Transverse colon (tissue), 3 donors: ENCODE data around the gene CDC45.

ENCODE experiments used
- EP300 ChIP-seq: sonication (generic); formaldehyde crosslinking; IDR thresholded peaks from one replicate; pipeline ENCODE4 v1.6.1; 2017; ENCODE audit warnings: antibody characterized with exemption, low read depth
- POLR2A ChIP-seq: fragments of 450-650 bp; IDR thresholded peaks from one replicate; pipeline ENCODE4 v1.6.1; 2016; ENCODE audit warnings: antibody characterized with exemption, mild to moderate bottlenecking, moderate library complexity
- TF ChIP-seq, protein P1 (sequence below), 5 experiments: fragments of 200-600 bp in 3 of 5; fragments of 450-650 bp in 2 of 5; sonication (generic) in 3 of 5; IDR thresholded peaks; 1 replicate in 2 of 5; 2 replicates in 3 of 5; pipeline ENCODE4 v1.5.1; 2016 to 2017; ENCODE audit warnings: antibody characterized with exemption in 5 of 5, inconsistent platforms in 3 of 5, mild to moderate bottlenecking in 2 of 5, moderate library complexity in 1 of 5

DNA sequence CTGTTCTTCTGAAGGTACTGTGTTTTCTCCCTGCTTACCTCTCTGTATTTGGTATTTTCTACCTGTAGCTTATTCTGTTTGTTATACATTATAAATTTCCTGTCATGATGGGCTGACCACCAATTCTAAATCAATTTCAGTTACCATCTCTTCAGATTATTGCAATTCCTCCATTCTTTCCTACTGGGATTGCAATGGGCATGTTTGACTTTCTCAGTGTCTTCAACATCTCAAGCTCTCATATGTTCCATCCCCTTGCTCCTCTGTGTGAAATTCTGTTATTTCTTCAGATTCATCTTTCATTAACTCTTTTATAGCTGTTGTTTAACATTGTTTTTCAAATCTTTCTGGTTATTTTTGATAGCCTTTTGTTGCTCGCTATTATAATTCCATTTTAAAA, 16.7 kb upstream of the CDC45 start:
- TF ChIP-seq POLR2A (no peak), EP300 (no peak)
- TF ChIP-seq, protein P1, sequence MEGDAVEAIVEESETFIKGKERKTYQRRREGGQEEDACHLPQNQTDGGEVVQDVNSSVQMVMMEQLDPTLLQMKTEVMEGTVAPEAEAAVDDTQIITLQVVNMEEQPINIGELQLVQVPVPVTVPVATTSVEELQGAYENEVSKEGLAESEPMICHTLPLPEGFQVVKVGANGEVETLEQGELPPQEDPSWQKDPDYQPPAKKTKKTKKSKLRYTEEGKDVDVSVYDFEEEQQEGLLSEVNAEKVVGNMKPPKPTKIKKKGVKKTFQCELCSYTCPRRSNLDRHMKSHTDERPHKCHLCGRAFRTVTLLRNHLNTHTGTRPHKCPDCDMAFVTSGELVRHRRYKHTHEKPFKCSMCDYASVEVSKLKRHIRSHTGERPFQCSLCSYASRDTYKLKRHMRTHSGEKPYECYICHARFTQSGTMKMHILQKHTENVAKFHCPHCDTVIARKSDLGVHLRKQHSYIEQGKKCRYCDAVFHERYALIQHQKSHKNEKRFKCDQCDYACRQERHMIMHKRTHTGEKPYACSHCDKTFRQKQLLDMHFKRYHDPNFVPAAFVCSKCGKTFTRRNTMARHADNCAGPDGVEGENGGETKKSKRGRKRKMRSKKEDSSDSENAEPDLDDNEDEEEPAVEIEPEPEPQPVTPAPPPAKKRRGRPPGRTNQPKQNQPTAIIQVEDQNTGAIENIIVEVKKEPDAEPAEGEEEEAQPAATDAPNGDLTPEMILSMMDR (IDR thresholded peaks at IDR 0.05), result no peak
